PC-9 (cell line): Measurements from ENCODE around the gene PRRX2. TPM values are rescaled to one million over a fixed set of nuclear protein-coding genes. Genes with fewer than 3 reads are reported as not detected.

ENCODE experiments used
- BruUV-seq: library from RNA; stranded (reverse); fragments of 400-500 nt; replicated peaks from 2 replicates; lab custom pipeline; 2021; lab: Mats Ljungman, UMichigan
- CTCF ChIA-PET: fragments of 300-600 bp; sonication (Branson Sonifier 250); formaldehyde crosslinking; loops from one replicate; lab custom pipeline; 2022; ENCODE audit warnings: antibody characterized with exemption; lab: Charles Lee
- POLR2A ChIA-PET: fragments of 300-600 bp; sonication (Branson Sonifier 250); formaldehyde crosslinking; loops from one replicate; lab custom pipeline; 2022; ENCODE audit warnings: antibody characterized with exemption; ENCODE audit not compliant: unreplicated experiment; lab: Charles Lee
- DNase-seq, 2 experiments: peaks; one replicate each; pipeline versions ENCODE4 v3.0.0 to v3.0.0-alpha.2; 2015 to 2022; ENCODE audit warnings: mixed read lengths in 1 of 2
- H2AFZ ChIP-seq: fragments of 200-600 bp; sonication (generic); 2 replicates; pipeline ENCODE4 v1.8.1; 2017; ENCODE audit warnings: antibody characterized with exemption
- H3F3A ChIP-seq: fragments of 200-600 bp; sonication (generic); 2 replicates; pipeline ENCODE4 v1.8.1; 2017; ENCODE audit warnings: antibody characterized with exemption, mild to moderate bottlenecking, low read depth; ENCODE audit not compliant: insufficient read depth
- H3K27ac ChIP-seq: fragments of 200-600 bp; sonication (generic); 2 replicates; pipeline ENCODE4 v1.6.1; 2016; ENCODE audit warnings: mixed run types
- H3K27me3 ChIP-seq: fragments of 200-600 bp; sonication (generic); 2 replicates; pipeline ENCODE4 v1.6.1; 2016; ENCODE audit warnings: low read depth, mixed run types; ENCODE audit not compliant: insufficient read depth
- H3K36me3 ChIP-seq: fragments of 200-600 bp; sonication (generic); 2 replicates; pipeline ENCODE4 v1.6.1; 2016; ENCODE audit warnings: low read depth, mixed run types
- H3K4me1 ChIP-seq: fragments of 200-600 bp; sonication (generic); replicated peaks from 2 replicates; pipeline ENCODE4 v1.6.1; 2016; ENCODE audit warnings: mixed run types; ENCODE audit not compliant: insufficient read depth
- H3K4me2 ChIP-seq: fragments of 200-600 bp; sonication (generic); 2 replicates; pipeline ENCODE4 v1.6.1; 2017; ENCODE audit warnings: mixed run types
- H3K4me3 ChIP-seq: fragments of 200-600 bp; sonication (generic); 2 replicates; pipeline ENCODE4 v1.6.1; 2016; ENCODE audit warnings: mixed run types
- H3K79me2 ChIP-seq: fragments of 200-600 bp; sonication (generic); 2 replicates; pipeline ENCODE4 v1.6.1; 2017; ENCODE audit warnings: low read depth, mixed run types
- H3K9me2 ChIP-seq: fragments of 200-600 bp; sonication (generic); 2 replicates; pipeline ENCODE4 v1.8.1; 2017; ENCODE audit warnings: mild to moderate bottlenecking; ENCODE audit not compliant: insufficient read depth
- H3K9me3 ChIP-seq: fragments of 200-600 bp; sonication (generic); 2 replicates; pipeline ENCODE4 v1.8.1; 2016; ENCODE audit warnings: low read depth; ENCODE audit not compliant: insufficient read depth
- H4K20me1 ChIP-seq: fragments of 200-600 bp; sonication (generic); 2 replicates; pipeline ENCODE4 v1.8.1; 2017; ENCODE audit not compliant: insufficient read depth
- CTCF ChIP-seq: fragments of 200-600 bp; sonication (generic); conservative IDR thresholded peaks from 2 replicates; pipeline ENCODE4 v1.6.1; 2017; ENCODE audit warnings: mixed run types, antibody characterized with exemption, mild to moderate bottlenecking, moderate library complexity
- EZH2 ChIP-seq: fragments of 200-600 bp; sonication (generic); IDR thresholded peaks from 2 replicates; pipeline ENCODE4 v1.8.0; 2017; ENCODE audit warnings: antibody characterized with exemption, low read depth
- intact Hi-C: fragments of 100-400 bp; cut with micrococcal nuclease; formaldehyde crosslinking; loops from one replicate; pipeline ENCODE4 v1.10.0; 2022; ENCODE audit not compliant: unreplicated experiment
- total RNA-seq: library from RNA; stranded (reverse); gene quantifications from 2 replicates; pipeline ENCODE4 v1.2.3, GENCODE V29; 2021

The PRRX2 gene
- total RNA-seq, 1 experiment from 2014 or later: 0.98 TPM

DNA sequence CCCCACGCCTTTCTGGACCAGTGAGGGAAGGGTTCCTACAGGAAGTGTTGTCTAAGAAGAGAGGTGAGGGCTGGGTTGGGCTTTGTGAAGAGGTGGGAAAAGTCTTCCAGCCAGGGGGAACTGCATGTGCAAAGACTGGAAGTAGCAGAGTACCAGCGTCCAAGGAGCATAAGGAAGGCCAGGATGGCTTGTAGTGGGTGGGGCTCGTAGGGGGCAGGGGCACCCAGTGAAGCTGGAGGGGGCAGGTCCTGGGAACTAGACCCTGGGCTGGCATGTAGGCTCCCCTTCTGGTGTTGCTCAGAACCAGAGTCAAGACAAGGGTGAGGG lies 20.4 kb downstream of the PRRX2 start:
- no peak for DNase-seq
- Histone ChIP-seq H3K27me3 (no peaks in the 10 kb centered on the region), H3K27ac (no peak overlapping the region), H3K4me1 (peaks cover 16% of the 10 kb centered on the region), H3K4me2 (peak overlapping the region; percentile 50), H3K9me2 (no peaks in the 10 kb centered on the region), H2AFZ (no peak overlapping the region), H3K4me3 (no peak overlapping the region), H3F3A (peaks cover 13% of the 10 kb centered on the region; the same call in 1 of the 2 replicates), H3K36me3 (no peaks in the 10 kb centered on the region), H4K20me1 (no peaks in the 10 kb centered on the region), H3K79me2 (no peaks in the 10 kb centered on the region), H3K9me3 (no peaks in the 10 kb centered on the region)
- TF ChIP-seq EZH2 (no peak), CTCF (no peak)
- POLR2A ChIA-PET: interaction anchor here (0.6 kb wide), 1 partner anchor 574 kb away, joined by 13 read pairs; no protein-coding TSS in a partner anchor
- no TSS peak for BruUV-seq
- intact Hi-C loops: no loop called here
- CTCF ChIA-PET: interaction anchor here (0.6 kb wide), 1 partner anchor 102 kb away, joined by 5 read pairs; no protein-coding TSS in a partner anchor

GRCh38 chr9:129686736-129687135 lies 21.3 kb downstream of the PRRX2 start:
- H3K27me3 ChIP-seq: no peaks in the 10 kb centered on the region
- no peaks in the 10 kb centered on the region for H4K20me1 ChIP-seq
- intact Hi-C loops: no loop called here
- peaks cover 13% of the 10 kb centered on the region; the same call in 1 of the 2 replicates for H3F3A ChIP-seq
- POLR2A ChIA-PET: no interaction called here
- no peaks in the 10 kb centered on the region for H3K9me3 ChIP-seq
- no peaks in the 10 kb centered on the region for H3K79me2 ChIP-seq
- no peak overlapping the region for H3K27ac ChIP-seq
- H3K4me1 ChIP-seq: peaks cover 16% of the 10 kb centered on the region
- TF ChIP-seq CTCF (no peak), EZH2 (no peak)
- DNase-seq: no peak
- no peak overlapping the region for H2AFZ ChIP-seq
- H3K4me3 ChIP-seq: no peak overlapping the region
- no peaks in the 10 kb centered on the region for H3K36me3 ChIP-seq
- no TSS peak for BruUV-seq
- H3K4me2 ChIP-seq: no peak overlapping the region
- no peaks in the 10 kb centered on the region for H3K9me2 ChIP-seq
- CTCF ChIA-PET: no interaction called here

GRCh38 chr9:129687391-129687790 lies 21.9 kb downstream of the PRRX2 start:
- CTCF ChIA-PET: no interaction called here
- no peaks in the 10 kb centered on the region for H3K79me2 ChIP-seq
- no peak overlapping the region for H3K4me2 ChIP-seq
- no peak overlapping the region for H3K27ac ChIP-seq
- H3K27me3 ChIP-seq: no peaks in the 10 kb centered on the region
- BruUV-seq: no TSS peak
- POLR2A ChIA-PET: no interaction called here
- peaks cover 16% of the 10 kb centered on the region for H3K4me1 ChIP-seq
- DNase-seq: peak; percentile 35 to 52
- TF ChIP-seq EZH2 (no peak), CTCF (no peak)
- H3K36me3 ChIP-seq: no peaks in the 10 kb centered on the region
- H3K9me2 ChIP-seq: no peaks in the 10 kb centered on the region
- H3F3A ChIP-seq: peaks cover 13% of the 10 kb centered on the region; the same call in 1 of the 2 replicates
- H3K9me3 ChIP-seq: no peaks in the 10 kb centered on the region
- no peaks in the 10 kb centered on the region for H4K20me1 ChIP-seq
- H2AFZ ChIP-seq: no peak overlapping the region
- intact Hi-C loops: no loop called here
- H3K4me3 ChIP-seq: no peak overlapping the region
